PC-3 (cell line): Measurements from ENCODE around the gene CHST9. TPM values are rescaled to one million over a fixed set of nuclear protein-coding genes. Genes with fewer than 3 reads are reported as not detected.

Experiments used
- ATAC-seq: fragments of 200-7000 bp; cut with Tn5 transposase; 2 replicates; pipeline ENCODE4 v1.9.1; 2020; ENCODE audit warnings: mild to moderate bottlenecking, moderate library complexity
- BruUV-seq: library from RNA; stranded (reverse); fragments of 400-500 nt; replicated peaks from 2 replicates; lab custom pipeline; 2021; lab: Mats Ljungman, UMichigan
- CTCF ChIA-PET: fragments of 300-600 bp; sonication (Branson Sonifier 250); formaldehyde crosslinking; loops from one replicate; lab custom pipeline; 2022; ENCODE audit warnings: antibody characterized with exemption; lab: Charles Lee
- POLR2A ChIA-PET: fragments of 300-600 bp; sonication (Branson Sonifier 250); formaldehyde crosslinking; loops from one replicate; lab custom pipeline; 2022; ENCODE audit warnings: antibody characterized with exemption; ENCODE audit not compliant: unreplicated experiment; lab: Charles Lee
- DNase-seq: peaks from one replicate; pipeline ENCODE4 v3.0.0-alpha.2; 2015
- H2AFZ ChIP-seq: fragments of 300-600 bp; sonication (generic); 2 replicates; pipeline ENCODE4 v1.6.0; 2016; ENCODE audit warnings: antibody characterized with exemption, low read length
- H3F3A ChIP-seq: fragments of 300-600 bp; sonication (generic); one replicate; pipeline ENCODE4 v1.6.0; 2017; ENCODE audit warnings: antibody characterized with exemption, low read length, control low read depth, mild to moderate bottlenecking; ENCODE audit not compliant: unreplicated experiment
- H3K27ac ChIP-seq: fragments of 300-600 bp; sonication (generic); 2 replicates; pipeline ENCODE4 v1.5.1; 2016; ENCODE audit warnings: mild to moderate bottlenecking, low read length
- H3K27me3 ChIP-seq: fragments of 300-600 bp; sonication (generic); 2 replicates; pipeline ENCODE4 v1.6.1; 2016; ENCODE audit warnings: low read length, mixed read lengths
- H3K36me3 ChIP-seq: fragments of 300-600 bp; sonication (generic); 2 replicates; pipeline ENCODE4 v1.6.1; 2016; ENCODE audit warnings: low read depth, mixed run types, low read length, mixed read lengths
- H3K4me1 ChIP-seq: fragments of 300-600 bp; sonication (generic); 2 replicates; pipeline ENCODE4 v1.5.1; 2016; ENCODE audit warnings: low read length; ENCODE audit not compliant: insufficient read depth
- H3K4me2 ChIP-seq: fragments of 300-600 bp; sonication (generic); 2 replicates; pipeline ENCODE4 v1.6.0; 2016; ENCODE audit warnings: low read length
- H3K4me3 ChIP-seq: fragments of 300-600 bp; sonication (generic); 2 replicates; pipeline ENCODE4 v1.5.1; 2016; ENCODE audit warnings: mild to moderate bottlenecking, low read length, mixed read lengths
- H3K79me2 ChIP-seq: fragments of 300-600 bp; sonication (generic); 2 replicates; pipeline ENCODE4 v1.6.1; 2017; ENCODE audit warnings: low read length, mixed read lengths
- H3K9ac ChIP-seq: fragments of 300-600 bp; sonication (generic); 2 replicates; pipeline ENCODE4 v1.6.0; 2016; ENCODE audit warnings: mild to moderate bottlenecking, low read length
- H3K9me2 ChIP-seq: fragments of 300-600 bp; sonication (generic); replicated peaks from 2 replicates; pipeline ENCODE4 v1.6.1; 2016; ENCODE audit warnings: mixed run types, low read length, mixed read lengths
- H3K9me3 ChIP-seq: fragments of 300-600 bp; sonication (generic); 2 replicates; pipeline ENCODE4 v1.6.1; 2016; ENCODE audit warnings: low read length, mixed read lengths
- H4K20me1 ChIP-seq: fragments of 300-600 bp; sonication (generic); 2 replicates; pipeline ENCODE4 v1.6.1; 2016; ENCODE audit warnings: low read length, mixed read lengths
- EZH2 ChIP-seq: fragments of 300-600 bp; sonication (generic); IDR thresholded peaks from one replicate; pipeline ENCODE4 v1.6.1; 2017; ENCODE audit warnings: antibody characterized with exemption, mild to moderate bottlenecking, low read length; ENCODE audit not compliant: unreplicated experiment
- EZH2phosphoT487 ChIP-seq: fragments of 300-600 bp; sonication (generic); IDR thresholded peaks from 2 replicates; pipeline ENCODE4 v1.6.1; 2018; ENCODE audit warnings: mild to moderate bottlenecking, antibody characterized with exemption, low read length, borderline replicate concordance
- intact Hi-C: fragments of 100-400 bp; cut with micrococcal nuclease; formaldehyde crosslinking; loops from 2 replicates; pipeline ENCODE4 v1.9.0; 2023
- total RNA-seq: library from RNA; depleted of rRNA; stranded (reverse); fragments of >200 nt; gene quantifications from 2 replicates; pipeline ENCODE4 v1.2.3, GENCODE V29; 2014
- TF ChIP-seq, protein P1 (sequence below): fragments of 300-600 bp; sonication (generic); conservative IDR thresholded peaks from 2 replicates; pipeline ENCODE4 v1.5.1; 2017; ENCODE audit warnings: antibody characterized with exemption, low read depth, mild to moderate bottlenecking, low read length

CHST9 gene
- total RNA-seq, 1 experiment from 2014 or later, result not detected

GRCh38 chr18:26874283-26874682 lies 310.8 kb downstream of the CHST9 start:
- ATAC-seq (no peak), DNase-seq (no peak)
- Histone ChIP-seq H3K9me2 (no peaks in the 10 kb centered on the region), H3K27me3 (peaks cover 3% of the 10 kb centered on the region; the same call in 1 of the 2 replicates), H3K4me3 (no peak overlapping the region), H4K20me1 (no peaks in the 10 kb centered on the region), H3K36me3 (no peaks in the 10 kb centered on the region), H3F3A (no peaks in the 10 kb centered on the region), H3K9me3 (no peaks in the 10 kb centered on the region), H3K27ac (no peak overlapping the region), H3K9ac (no peak overlapping the region), H3K4me1 (no peaks in the 10 kb centered on the region), H2AFZ (no peak overlapping the region), H3K4me2 (no peak overlapping the region), H3K79me2 (no peaks in the 10 kb centered on the region)
- BruUV-seq, result no TSS peak
- ChIA-PET POLR2A (no interaction called here), CTCF (no interaction called here)
- TF ChIP-seq EZH2phosphoT487, result no peak
- intact Hi-C loops, result no loop called here

GRCh38 chr18:26869640-26870039 lies 315.5 kb downstream of the CHST9 start:
- intact Hi-C loops, result no loop called here
- no peak for DNase-seq
- ATAC-seq, result no peak
- no peaks in the 10 kb centered on the region for H3F3A ChIP-seq
- no peak overlapping the region for H3K27ac ChIP-seq
- H3K27me3 ChIP-seq, result peaks cover 45% of the 10 kb centered on the region
- H4K20me1 ChIP-seq, result no peaks in the 10 kb centered on the region
- CTCF ChIA-PET, result no interaction called here
- H3K9me3 ChIP-seq, result no peaks in the 10 kb centered on the region
- no TSS peak for BruUV-seq
- H3K36me3 ChIP-seq, result no peaks in the 10 kb centered on the region
- POLR2A ChIA-PET, result no interaction called here
- TF ChIP-seq EZH2 (no peak), EZH2phosphoT487 (no peak)
- TF ChIP-seq, protein P1, sequence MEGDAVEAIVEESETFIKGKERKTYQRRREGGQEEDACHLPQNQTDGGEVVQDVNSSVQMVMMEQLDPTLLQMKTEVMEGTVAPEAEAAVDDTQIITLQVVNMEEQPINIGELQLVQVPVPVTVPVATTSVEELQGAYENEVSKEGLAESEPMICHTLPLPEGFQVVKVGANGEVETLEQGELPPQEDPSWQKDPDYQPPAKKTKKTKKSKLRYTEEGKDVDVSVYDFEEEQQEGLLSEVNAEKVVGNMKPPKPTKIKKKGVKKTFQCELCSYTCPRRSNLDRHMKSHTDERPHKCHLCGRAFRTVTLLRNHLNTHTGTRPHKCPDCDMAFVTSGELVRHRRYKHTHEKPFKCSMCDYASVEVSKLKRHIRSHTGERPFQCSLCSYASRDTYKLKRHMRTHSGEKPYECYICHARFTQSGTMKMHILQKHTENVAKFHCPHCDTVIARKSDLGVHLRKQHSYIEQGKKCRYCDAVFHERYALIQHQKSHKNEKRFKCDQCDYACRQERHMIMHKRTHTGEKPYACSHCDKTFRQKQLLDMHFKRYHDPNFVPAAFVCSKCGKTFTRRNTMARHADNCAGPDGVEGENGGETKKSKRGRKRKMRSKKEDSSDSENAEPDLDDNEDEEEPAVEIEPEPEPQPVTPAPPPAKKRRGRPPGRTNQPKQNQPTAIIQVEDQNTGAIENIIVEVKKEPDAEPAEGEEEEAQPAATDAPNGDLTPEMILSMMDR, result no peak
- H3K9ac ChIP-seq, result no peak overlapping the region
- no peak overlapping the region for H2AFZ ChIP-seq
- H3K4me3 ChIP-seq, result no peak overlapping the region
- H3K79me2 ChIP-seq, result no peaks in the 10 kb centered on the region
- no peaks in the 10 kb centered on the region for H3K4me1 ChIP-seq
- no peak overlapping the region for H3K4me2 ChIP-seq
- no peaks in the 10 kb centered on the region for H3K9me2 ChIP-seq

DNA sequence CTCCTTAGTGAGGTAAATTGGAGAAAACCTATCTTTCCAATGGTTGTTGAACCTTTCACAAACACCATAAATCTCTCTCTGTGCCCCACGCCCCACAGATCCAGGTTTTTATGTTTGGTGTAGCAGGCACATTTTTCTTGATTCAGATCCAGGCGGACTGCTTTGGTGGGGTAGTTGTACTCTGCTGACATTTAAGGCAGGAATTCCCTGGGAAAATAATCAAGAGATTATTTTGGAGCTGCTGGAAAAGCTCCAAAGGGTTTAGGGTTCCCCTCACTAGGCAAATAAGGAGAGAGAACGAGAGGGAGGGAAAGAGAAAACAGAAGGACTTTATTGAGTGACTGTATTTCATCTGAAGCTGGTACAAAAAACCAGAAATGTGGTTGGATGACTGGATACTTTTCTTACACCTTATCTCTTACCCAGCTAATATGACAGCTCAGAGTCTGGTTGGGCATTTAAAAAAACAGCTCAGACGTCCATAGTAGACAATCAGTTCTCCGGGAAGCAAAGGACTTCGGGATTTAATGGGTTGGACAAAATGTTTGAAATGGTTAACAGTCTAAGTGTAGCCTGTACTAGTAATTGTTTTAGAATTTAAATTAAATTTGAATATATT lies 316.0 kb downstream of the CHST9 start:
- H3F3A ChIP-seq, result no peaks in the 10 kb centered on the region
- no peak for ATAC-seq
- H3K9ac ChIP-seq, result no peak overlapping the region
- no peak for DNase-seq
- ChIA-PET POLR2A (no interaction called here), CTCF (no interaction called here)
- no peaks in the 10 kb centered on the region for H3K36me3 ChIP-seq
- H3K27me3 ChIP-seq, result peaks cover 51% of the 10 kb centered on the region
- no peaks in the 10 kb centered on the region for H3K79me2 ChIP-seq
- no peaks in the 10 kb centered on the region for H3K9me2 ChIP-seq
- no peaks in the 10 kb centered on the region for H3K9me3 ChIP-seq
- intact Hi-C loops, result no loop called here
- H2AFZ ChIP-seq, result no peak overlapping the region
- no peaks in the 10 kb centered on the region for H4K20me1 ChIP-seq
- no peak overlapping the region for H3K4me2 ChIP-seq
- BruUV-seq, result no TSS peak
- H3K27ac ChIP-seq, result no peak overlapping the region
- no peak overlapping the region for H3K4me3 ChIP-seq
- H3K4me1 ChIP-seq, result no peaks in the 10 kb centered on the region
- TF ChIP-seq, protein P1, result no peak
- TF ChIP-seq EZH2phosphoT487 (no peak), EZH2 (no peak)
